LHCN-M2 (cell line): ENCODE measurements around the gene XAB2. TPM values are rescaled to one million over a fixed set of nuclear protein-coding genes. Genes with fewer than 3 reads are reported as not detected.
"Not testable (repeated sequence)": the region's sequence is repeated elsewhere in the genome, so short reads cannot be mapped to it uniquely, and the experiment has no call there.

ENCODE experiments used
- DNase-seq: peaks from one replicate; pipeline ENCODE4 v3.0.0-alpha.2; 2012; ENCODE audit warnings: low read depth
- total RNA-seq: library from RNA; depleted of rRNA; stranded (reverse); fragments of >200 nt; gene quantifications from 2 replicates; pipeline ENCODE4 v1.2.3, GENCODE V29; 2014; rRNA removed

The XAB2 gene
- total RNA-seq, 1 experiment from 2014 or later: 37.1 TPM

DNA sequence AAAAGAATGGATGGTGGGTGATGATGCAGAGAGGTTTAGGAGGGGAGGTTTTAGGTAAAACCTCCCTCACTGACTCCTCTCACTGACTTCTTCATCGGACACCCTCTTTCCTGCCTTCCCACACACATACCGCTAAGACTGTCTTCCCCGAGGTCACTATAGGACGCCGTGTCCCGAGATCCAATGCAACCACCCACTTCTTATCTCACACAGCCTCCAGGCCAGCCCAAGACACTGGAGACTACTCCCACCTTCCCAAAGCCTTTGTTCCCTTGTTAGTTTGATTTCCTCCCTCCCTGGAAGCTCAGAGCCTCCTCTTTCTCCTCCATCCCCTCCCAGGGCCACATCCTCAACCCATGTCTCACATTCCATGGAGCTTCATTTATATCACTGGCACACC is 50.2 kb downstream of the XAB2 start:
- DNase-seq: no peak

DNA sequence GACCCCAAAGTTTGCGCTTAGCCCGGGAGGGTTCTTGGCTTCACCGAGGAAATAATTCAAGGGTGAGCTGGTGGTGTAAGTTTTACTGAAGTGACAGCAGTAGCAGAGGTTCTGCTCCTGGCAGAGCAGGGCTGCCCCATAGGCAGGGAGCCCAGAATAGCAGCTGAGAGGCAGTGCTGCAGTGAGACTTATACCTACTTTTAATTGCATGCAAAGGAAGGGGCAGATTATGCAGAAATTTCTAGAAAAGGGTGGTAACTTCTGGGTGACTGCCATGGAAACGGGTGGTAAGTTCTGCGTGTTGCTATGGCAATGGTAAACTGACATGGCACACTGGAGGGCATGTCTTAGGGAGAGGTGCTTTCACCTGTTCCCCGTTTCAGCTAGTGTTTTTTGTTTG is 51.2 kb downstream of the XAB2 start:
- no peak for DNase-seq

- not testable (repeated sequence) for DNase-seq
Measured at GRCh38 chr19:7577422-7577821, 51.9 kb downstream of the XAB2 start.

- peak; percentile 20 for DNase-seq
Measured at GRCh38 chr19:7575434-7576040, 53.8 kb downstream of the XAB2 start.

GRCh38 chr19:7570761-7571160 is 58.6 kb downstream of the XAB2 start:
- no peak for DNase-seq

Other genes with a start within 250 kb of the XAB2 start
- 3.5 and 3.8 TPM in 2 replicates for gene PEX11G, start 140.5 kb downstream of the XAB2 start, total RNA-seq
- gene ZNF358, start 113.4 kb downstream of the XAB2 start, total RNA-seq: 59.1 and 59.6 TPM in 2 replicates
- gene MCOLN1, start 106.9 kb downstream of the XAB2 start, total RNA-seq: 7.4 and 8.9 TPM in 2 replicates
- 64.7 and 81.5 TPM in 2 replicates for gene PNPLA6, start 93.8 kb downstream of the XAB2 start, total RNA-seq
- gene CAMSAP3, start 33.7 kb downstream of the XAB2 start, total RNA-seq: not detected in 2 replicates
- 6.4 and 13.1 TPM in 2 replicates for gene PET100, start 248 bp upstream of the XAB2 start, total RNA-seq
- gene PCP2, start 4.2 kb upstream of the XAB2 start, total RNA-seq: not detected in 2 replicates
- gene STXBP2, start 7.6 kb upstream of the XAB2 start, total RNA-seq: 0.11 TPM in 1 of 2 replicates, not detected in the other
- not detected in 2 replicates for gene RETN, start 39.5 kb upstream of the XAB2 start, total RNA-seq
- not detected in 2 replicates for gene MCEMP1, start 47.5 kb upstream of the XAB2 start, total RNA-seq
- gene TRAPPC5, start 51.3 kb upstream of the XAB2 start, total RNA-seq: 96.8 and 101 TPM in 2 replicates
- not detected in 2 replicates for gene FCER2, start 72.6 kb upstream of the XAB2 start, total RNA-seq
- gene CLEC4G, start 102.6 kb upstream of the XAB2 start, total RNA-seq: not detected in 2 replicates
- not detected in 2 replicates for gene CD209, start 118.0 kb upstream of the XAB2 start, total RNA-seq
- not detected in 2 replicates for gene CLEC4M, start 133.7 kb upstream of the XAB2 start, total RNA-seq
- gene EVI5L, start 200.7 kb upstream of the XAB2 start, total RNA-seq: 19.5 and 21.5 TPM in 2 replicates
- gene PRR36, start 244.8 kb upstream of the XAB2 start, total RNA-seq: not detected in 2 replicates